ENCODE data around the gene IL18BP.

IL18BP gene

GRCh38 chr11:71998649-71999310 lies at the start of gene IL18BP:
Gene IL18BP, plus strand, starts transcription at chr11:71998909. Its CDS starts 1,076 bp downstream, at chr11:71999985.
- peak; percentile 61 for DNase-seq

- DNase-seq = no peak
Measured at GRCh38 chr11:71949034-71949433, 49.7 kb upstream of the IL18BP start.

GRCh38 chr11:71951741-71952310 lies 46.9 kb upstream of the IL18BP start:
- DNase-seq = no peak

- DNase-seq = no peak
Measured at GRCh38 chr11:71955898-71956456, 42.7 kb upstream of the IL18BP start.

DNA sequence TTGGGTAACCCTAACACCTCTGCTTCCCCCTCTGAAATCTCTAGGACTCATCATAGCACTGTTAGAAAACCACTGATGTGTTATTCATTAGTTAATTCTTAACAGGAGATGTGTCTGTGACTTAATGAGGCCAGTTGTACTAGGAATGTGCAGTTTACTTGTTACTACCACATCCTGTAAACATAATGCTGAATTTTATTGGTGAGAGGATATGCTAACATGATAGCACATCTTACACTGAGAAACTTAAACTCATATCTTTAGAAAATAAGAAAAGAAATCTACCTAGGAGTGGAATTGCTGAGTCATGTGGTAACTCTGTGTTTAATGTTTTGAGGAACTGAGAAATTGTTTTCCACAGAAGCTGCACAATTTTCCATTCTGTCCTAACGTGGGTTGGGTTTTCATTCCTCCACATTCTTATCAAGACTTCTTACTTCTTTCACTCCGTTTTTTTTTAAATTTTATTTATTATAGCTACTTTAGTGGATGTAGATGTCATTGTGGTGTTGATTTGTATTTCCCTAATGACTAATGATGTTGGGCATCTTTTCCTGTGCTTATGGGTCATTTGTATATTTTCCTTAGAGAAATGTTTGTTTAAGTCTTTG lies 36.2 kb upstream of the IL18BP start:
- DNase-seq = no peak

DNA sequence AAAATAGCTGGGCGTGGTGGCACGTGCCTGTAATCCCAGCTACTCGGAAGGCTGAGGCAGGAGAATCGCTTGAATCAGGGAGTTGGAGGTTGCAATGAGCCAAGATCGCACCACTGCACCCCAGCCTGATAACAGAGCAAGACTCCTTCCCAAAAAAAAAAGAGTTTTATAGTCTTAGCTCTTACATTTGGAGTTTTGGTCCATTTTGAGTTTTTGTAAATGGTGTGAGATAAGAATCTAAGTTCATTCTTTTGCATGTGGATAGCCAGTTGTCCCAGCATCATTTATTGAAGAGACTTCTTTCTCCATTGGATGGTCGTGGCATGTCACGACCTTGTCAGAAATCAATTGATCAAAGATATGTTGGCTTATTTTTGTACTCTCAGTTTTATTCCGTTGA lies 35.2 kb upstream of the IL18BP start:
- DNase-seq = no peak

DNA sequence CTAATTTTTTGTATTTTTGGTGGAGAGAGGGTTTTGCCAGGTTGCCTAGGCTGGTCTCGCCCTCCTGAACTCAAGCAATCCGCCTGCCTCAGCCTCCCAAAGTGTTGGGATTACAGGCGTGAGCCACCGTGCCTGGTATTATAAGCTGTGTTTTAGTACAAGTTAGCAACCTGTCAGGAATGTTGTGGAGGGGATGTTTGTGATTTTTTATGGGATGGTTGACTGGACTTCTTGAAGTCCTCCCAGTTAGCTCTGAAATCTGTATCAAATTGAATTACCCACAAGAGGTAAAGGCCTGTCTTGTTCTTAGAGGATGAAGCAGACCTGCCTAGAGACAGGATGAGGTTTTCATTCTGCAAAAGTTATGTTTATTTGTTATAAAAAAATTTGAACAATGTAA lies 34.1 kb upstream of the IL18BP start:
- DNase-seq = no peak

DNA sequence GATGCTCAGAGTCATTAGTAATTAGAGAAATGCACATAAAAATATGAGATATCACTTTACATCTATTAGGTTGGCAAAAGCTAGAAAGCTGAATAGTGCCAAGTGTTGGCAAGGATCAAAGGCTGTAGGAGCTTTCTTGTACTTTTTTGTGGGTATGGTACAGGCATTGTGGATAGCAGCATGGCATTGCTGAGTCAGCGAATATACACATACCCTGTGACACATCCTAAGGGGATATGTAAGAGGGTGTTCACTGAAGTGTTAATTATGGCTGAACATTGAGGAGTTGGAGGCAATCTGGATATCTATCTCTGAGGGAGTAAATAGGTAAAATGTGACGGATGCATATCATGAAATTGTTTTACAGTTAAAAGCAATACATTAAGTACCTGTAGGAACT lies 27.0 kb upstream of the IL18BP start:
- no peak for DNase-seq

- DNase-seq = no peak
Measured at GRCh38 chr11:71976551-71976950, 22.2 kb upstream of the IL18BP start.

GRCh38 chr11:71977090-71977489 lies 21.6 kb upstream of the IL18BP start:
- no peak for DNase-seq

DNA sequence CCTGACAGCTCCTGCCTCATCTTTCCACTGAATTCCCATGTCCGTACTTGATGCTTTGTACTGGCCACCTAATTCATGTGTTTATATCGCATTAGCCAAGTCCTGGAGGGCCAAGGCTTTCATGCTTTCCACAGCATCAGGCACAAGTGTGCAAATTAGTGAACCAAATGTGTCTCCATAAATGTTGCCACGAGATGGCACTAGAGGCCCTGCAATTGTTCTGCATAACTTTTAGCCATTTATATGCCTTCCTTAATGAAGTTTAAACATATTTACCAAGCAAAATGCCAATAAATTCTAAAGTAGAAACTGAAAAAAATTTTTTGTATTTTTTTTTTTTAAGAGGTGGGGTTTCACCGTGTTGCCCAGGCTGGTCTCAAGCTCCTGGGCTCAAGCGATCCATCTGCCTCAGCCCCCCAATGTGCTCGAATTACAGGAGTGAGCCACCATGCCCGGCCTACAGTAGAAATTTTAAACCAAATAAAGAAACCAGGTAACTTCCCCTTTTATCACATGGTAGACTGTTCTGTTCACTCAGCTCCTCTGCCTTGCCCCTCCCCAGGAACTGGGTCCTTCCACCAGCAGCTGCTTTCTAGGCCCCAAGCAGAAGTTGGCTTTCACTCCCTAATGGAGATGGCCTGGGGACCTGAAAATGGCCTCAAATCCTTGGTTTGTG lies 20.8 kb upstream of the IL18BP start:
- peak; percentile 70 for DNase-seq

DNA sequence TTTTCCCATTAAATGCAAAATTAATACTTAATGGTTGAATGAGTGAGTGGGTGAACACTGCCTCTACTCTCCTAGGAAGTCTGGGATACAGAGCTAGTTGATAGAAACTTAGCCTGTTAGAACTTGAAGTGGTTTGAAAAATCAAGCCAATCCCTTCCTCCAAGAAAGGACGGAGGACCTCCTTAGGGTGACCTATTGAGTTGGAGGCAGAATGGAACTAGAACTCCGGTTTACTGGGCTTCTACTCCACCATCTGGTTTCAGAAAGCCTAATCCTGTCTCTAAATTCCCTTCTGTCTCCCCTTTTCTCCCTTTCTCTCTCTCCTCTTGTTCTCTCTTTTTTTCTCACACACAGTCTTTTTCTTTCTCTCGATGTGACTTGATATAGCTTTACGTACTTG lies 19.6 kb upstream of the IL18BP start:
- DNase-seq = no peak

GRCh38 chr11:71979602-71980001 lies 19.1 kb upstream of the IL18BP start:
- DNase-seq = no peak

- no peak for DNase-seq
Measured at GRCh38 chr11:71986131-71986530, 12.6 kb upstream of the IL18BP start.

DNA sequence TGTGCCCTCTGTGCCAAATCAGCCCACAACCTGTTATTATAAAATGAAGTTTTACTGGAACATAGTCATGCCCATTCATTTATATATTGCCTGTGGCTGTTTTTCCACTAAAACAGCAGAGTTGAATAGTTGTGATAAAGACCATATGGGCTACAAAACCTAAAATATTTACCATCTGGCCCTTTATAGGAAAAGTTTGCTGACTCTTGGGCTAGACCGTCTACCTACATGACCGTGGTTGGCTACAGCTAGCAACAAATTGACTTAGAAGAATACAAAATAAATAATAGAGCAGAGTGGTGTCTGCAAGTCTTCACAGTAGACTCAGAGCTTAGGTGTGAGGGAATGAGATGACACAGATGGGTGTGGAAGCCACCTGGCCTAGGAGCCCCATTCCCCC lies 11.2 kb upstream of the IL18BP start:
- DNase-seq = no peak

GRCh38 chr11:71988050-71988449 lies 10.7 kb upstream of the IL18BP start:
- no peak for DNase-seq

DNA sequence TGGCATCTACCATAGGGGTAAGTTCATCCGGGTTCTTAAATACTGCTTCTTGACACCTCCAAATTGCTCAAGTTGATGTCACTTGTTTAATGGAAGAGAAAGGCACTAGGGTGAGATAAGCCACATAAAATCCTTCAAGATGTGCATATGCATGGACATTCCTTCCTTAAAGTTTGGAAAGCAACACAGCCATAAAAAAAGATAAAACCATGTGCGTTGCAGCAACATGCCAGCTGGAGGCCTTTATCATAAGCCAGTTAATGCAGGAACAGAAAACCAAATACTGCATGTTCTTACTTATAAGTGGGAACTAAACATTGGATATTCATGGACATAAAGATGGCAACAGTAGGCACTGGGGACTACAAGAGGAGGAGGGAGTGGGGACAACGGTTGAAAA lies 8.0 kb upstream of the IL18BP start:
- DNase-seq = no peak

- peak; percentile 14 for DNase-seq
Measured at GRCh38 chr11:71991494-71991893, 7.2 kb upstream of the IL18BP start.

DNA sequence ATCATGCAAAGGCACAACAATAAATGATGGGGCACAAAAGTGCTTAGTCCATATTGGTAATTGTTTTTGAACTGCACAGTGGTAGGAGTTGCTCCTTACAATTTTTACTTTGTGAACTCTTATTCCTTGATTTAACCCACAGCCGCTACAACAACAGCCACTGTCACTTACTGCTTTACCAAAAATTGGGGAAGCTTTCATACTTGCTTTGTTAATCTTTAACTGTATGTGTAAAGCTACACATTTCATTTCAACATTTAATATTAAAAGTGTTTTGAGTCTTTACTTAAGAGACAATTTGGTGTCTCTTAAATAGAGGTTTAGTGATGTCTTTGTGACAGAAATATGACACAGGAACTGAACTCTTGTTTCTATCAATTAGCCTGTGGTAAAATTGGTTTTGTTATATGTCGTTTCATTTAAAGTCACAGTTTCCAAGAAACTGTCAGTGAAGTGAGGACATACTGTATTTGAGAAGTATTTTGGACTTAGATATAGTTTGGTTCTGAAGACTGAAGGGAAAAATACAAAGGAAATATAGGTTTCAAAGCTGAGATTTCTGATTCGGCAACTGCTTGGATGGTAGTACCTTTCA lies 6.5 kb upstream of the IL18BP start:
- DNase-seq = no peak

GRCh38 chr11:71994786-71995185 lies 3.9 kb upstream of the IL18BP start:
- DNase-seq = no peak

DNA sequence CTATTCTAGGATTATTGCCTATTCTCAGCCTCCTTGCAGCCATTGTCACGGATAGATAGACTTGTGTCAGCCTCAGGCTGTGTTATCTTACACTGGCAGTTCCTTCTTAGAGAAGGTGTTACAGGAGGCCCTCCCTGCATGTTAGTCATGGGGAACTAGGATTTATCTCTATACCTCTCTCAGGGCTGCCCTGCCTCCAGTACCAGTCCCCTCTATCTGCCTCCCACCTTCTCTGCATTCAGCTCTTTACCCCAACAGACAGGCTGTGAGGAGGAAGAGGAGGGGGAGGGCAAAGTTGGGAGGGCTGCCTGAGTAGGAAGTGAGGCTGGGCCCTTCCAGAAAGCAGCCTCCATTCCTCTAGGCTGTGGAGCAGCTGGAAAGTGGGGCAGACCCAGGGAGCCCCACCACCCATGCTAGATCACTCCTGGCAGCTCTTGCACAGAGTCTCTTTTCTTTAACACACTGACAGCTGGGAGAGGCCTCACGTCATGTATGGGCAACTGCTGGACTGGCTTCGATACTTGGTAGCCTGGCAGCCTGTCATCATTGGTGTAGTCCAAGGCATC lies 2.9 kb upstream of the IL18BP start:
- DNase-seq = no peak

DNA sequence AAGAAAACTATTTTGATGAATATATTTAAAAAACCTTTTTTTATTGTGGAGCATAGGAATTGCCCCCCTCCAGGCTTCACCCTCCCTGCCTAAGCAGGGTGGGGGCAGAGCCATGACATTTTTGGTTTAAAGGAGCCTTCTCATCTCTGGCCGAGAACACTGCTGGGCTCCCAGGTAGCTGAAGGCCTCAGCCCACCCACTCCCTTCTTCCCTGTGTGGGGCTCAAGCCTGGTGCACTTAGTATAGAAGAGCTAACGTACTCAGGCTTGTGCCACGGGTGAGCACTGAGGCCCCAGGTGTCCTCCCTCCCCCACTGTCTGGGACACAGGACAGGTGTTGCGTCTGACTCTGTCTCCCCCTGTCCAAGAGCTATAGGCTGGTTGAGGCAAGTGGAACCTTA lies 2.2 kb upstream of the IL18BP start:
- no peak for DNase-seq

GRCh38 chr11:71996946-71997345 lies 1.8 kb upstream of the IL18BP start:
- peak; percentile 31 for DNase-seq

Data from CD4-positive, alpha-beta T cell treated with Interleukin-17A for 1 hour (primary cell).